Suprapubic skin (tissue), 3 donors: ENCODE results near the gene SUN3.

Source experiments
- POLR2A ChIP-seq, 2 donors: fragments of 450-650 bp; IDR thresholded peaks; one replicate each; pipeline ENCODE4 v1.6.1; 2017; ENCODE audit warnings: antibody characterized with exemption in 2 of 2, mild to moderate bottlenecking in 2 of 2, moderate library complexity in 2 of 2
- TF ChIP-seq, protein P1 (sequence below), 2 donors: fragments of 200-600 bp in 1 of 2; fragments of 450-650 bp in 1 of 2; sonication (generic) in 1 of 2; IDR thresholded peaks; one replicate each; pipeline ENCODE4 v1.5.1; 2016 to 2019; ENCODE audit warnings: antibody characterized with exemption in 2 of 2, mild to moderate bottlenecking in 1 of 2, moderate library complexity in 1 of 2

DNA sequence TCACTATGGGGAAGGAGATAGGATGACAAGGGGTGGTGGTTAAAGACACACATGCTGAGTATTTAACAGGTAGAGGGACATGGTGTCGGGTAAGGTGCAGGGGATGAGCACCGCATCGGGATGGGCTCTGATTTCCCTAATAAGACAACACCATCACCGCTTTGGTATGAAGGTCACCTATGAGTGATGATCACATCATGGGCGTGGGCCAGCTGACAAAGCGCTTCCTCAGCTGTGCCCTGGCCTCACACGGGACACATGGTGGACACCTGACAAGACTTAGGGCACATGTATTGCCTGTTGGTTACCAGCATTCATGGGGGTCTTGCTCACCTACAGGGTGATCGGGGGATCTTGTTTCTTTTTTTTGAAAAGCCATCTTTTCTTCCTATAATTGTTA lies 19.2 kb upstream of the SUN3 start:
- TF ChIP-seq, protein P1, sequence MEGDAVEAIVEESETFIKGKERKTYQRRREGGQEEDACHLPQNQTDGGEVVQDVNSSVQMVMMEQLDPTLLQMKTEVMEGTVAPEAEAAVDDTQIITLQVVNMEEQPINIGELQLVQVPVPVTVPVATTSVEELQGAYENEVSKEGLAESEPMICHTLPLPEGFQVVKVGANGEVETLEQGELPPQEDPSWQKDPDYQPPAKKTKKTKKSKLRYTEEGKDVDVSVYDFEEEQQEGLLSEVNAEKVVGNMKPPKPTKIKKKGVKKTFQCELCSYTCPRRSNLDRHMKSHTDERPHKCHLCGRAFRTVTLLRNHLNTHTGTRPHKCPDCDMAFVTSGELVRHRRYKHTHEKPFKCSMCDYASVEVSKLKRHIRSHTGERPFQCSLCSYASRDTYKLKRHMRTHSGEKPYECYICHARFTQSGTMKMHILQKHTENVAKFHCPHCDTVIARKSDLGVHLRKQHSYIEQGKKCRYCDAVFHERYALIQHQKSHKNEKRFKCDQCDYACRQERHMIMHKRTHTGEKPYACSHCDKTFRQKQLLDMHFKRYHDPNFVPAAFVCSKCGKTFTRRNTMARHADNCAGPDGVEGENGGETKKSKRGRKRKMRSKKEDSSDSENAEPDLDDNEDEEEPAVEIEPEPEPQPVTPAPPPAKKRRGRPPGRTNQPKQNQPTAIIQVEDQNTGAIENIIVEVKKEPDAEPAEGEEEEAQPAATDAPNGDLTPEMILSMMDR (IDR thresholded peaks at IDR 0.05): no peak
- TF ChIP-seq POLR2A (IDR thresholded peaks at IDR 0.05): no peak
